ENCODE data around the gene GUCY1A1. TPM values are rescaled to one million over a fixed set of nuclear protein-coding genes. Genes with fewer than 3 reads are reported as not detected.

GUCY1A1 gene
- total RNA-seq, 1 donor from 2014 or later, result 0.71 TPM

DNA sequence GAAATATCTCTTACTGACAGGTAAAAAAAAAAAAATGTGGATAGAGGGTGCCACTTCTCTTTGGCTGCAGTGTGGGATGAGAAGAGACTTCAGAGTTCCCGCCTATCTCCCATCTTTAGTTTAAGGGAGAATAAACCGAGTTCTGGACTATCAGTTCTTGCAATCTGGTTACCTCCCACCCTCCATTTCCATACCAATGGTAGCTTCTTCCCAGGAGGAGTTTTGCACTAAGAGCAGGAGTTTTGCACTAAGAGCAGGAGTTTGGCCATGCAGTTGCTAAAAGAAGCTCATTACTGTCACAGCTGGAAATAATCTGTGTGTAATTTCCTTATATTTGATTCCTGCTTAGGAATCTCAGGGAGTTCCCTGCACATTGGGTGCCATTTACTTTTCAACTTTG, 81.4 kb downstream of the GUCY1A1 start:
- ChIA-PET CTCF (no interaction called here), POLR2A (no interaction called here)
- ATAC-seq (ENCODE audit: low read depth) (no peak), DNase-seq (no peak)
- no peaks in the 10 kb centered on the region for H3K9me3 Mint-ChIP-seq
- H3K4me3 Mint-ChIP-seq, result no peak overlapping the region
- no peak overlapping the region for H3K27ac Mint-ChIP-seq
- intact Hi-C loops (cut with micrococcal nuclease), result no loop called here
- H3K36me3 Mint-ChIP-seq (ENCODE audit: low read depth), result no peaks in the 10 kb centered on the region
- TF ChIP-seq, protein P1, sequence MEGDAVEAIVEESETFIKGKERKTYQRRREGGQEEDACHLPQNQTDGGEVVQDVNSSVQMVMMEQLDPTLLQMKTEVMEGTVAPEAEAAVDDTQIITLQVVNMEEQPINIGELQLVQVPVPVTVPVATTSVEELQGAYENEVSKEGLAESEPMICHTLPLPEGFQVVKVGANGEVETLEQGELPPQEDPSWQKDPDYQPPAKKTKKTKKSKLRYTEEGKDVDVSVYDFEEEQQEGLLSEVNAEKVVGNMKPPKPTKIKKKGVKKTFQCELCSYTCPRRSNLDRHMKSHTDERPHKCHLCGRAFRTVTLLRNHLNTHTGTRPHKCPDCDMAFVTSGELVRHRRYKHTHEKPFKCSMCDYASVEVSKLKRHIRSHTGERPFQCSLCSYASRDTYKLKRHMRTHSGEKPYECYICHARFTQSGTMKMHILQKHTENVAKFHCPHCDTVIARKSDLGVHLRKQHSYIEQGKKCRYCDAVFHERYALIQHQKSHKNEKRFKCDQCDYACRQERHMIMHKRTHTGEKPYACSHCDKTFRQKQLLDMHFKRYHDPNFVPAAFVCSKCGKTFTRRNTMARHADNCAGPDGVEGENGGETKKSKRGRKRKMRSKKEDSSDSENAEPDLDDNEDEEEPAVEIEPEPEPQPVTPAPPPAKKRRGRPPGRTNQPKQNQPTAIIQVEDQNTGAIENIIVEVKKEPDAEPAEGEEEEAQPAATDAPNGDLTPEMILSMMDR (IDR thresholded peaks at IDR 0.05), result no peak
- no peaks in the 10 kb centered on the region for H3K27me3 Mint-ChIP-seq
- no peaks in the 10 kb centered on the region for H3K4me1 Mint-ChIP-seq

DNA sequence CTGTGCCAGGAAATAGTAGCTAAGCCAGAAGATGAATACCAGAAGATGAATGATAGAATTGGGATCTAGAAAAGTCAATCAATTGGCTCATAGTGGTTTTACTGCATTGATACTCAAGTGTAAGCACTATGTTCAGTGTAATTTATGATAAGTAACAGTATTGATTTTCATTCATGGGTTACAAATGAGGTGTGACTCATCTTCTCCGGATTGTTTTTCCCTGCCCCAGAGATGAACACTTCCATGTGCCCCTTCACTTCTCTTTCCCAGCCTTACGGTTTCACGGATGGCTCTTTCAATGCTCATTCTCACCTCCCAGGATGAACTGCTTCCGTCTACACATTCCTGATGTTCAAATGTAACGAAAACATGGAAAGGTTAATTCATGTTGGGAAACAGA, 82.4 kb downstream of the GUCY1A1 start:
- H3K27ac Mint-ChIP-seq, result no peak overlapping the region
- no peaks in the 10 kb centered on the region for H3K36me3 Mint-ChIP-seq (ENCODE audit: low read depth)
- no peaks in the 10 kb centered on the region for H3K4me1 Mint-ChIP-seq
- ATAC-seq (ENCODE audit: low read depth) (no peak), DNase-seq (no peak)
- POLR2A ChIA-PET, result no interaction called here
- H3K4me3 Mint-ChIP-seq, result no peak overlapping the region
- TF ChIP-seq, protein P1 (IDR thresholded peaks at IDR 0.05), result no peak
- intact Hi-C loops (cut with micrococcal nuclease), result no loop called here
- H3K9me3 Mint-ChIP-seq, result no peaks in the 10 kb centered on the region
- CTCF ChIA-PET, result no interaction called here
- no peaks in the 10 kb centered on the region for H3K27me3 Mint-ChIP-seq

DNA sequence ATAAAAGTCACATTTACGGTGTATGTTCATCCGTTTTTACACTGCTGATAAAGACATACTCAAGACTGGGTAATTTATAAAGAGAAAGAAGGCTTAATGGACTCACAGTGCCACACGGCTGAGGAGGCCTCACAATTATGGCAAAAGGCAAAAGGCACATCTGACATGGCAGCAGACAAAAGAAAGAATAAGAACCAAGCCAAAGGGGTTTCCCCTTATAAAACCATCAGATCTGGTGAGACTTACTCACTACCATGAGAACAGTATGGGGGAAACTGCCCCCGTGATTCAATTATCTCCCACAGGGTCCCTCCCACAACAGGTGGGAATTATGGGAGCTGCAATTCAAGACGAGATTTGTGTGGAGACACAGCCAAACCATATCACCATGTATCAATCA, 84.9 kb downstream of the GUCY1A1 start:
- ATAC-seq (ENCODE audit: low read depth) (no peak), DNase-seq (no peak)
- Mint-ChIP-seq H3K36me3 (ENCODE audit: low read depth) (no peaks in the 10 kb centered on the region), H3K27me3 (peaks cover 4% of the 10 kb centered on the region), H3K27ac (no peak overlapping the region), H3K4me1 (no peaks in the 10 kb centered on the region), H3K4me3 (no peak overlapping the region), H3K9me3 (no peaks in the 10 kb centered on the region)
- TF ChIP-seq, protein P1 (IDR thresholded peaks at IDR 0.05), result no peak
- intact Hi-C loops (cut with micrococcal nuclease), result no loop called here
- ChIA-PET CTCF (no interaction called here), POLR2A (no interaction called here)

DNA sequence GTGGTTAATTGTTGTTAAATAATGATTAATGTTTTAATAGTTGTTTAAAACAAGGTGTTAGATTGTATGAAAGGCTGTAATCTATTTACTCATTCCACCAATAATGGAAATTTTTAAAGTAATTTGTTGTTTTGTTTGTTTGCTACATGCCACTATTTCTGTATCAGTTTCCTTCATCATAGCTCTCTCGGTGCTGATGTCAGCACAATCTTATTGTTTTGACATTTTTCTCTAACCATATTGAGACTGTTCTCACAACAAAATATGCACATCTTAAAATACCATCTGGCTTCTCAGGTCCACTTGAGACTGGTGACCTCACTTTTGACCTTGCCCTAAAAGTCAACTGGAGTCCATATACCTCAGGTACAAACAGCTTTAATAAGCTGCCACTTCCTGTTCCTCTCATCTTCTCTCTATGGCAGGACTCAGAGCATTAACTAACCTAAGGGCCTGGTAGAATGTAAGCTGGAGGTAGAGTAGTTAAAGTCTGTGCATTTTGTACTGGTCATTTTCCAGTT, 91.2 kb downstream of the GUCY1A1 start:
- ChIA-PET CTCF (interaction anchor here (0.9 kb wide), 1 partner anchor 39 kb away, joined by 3 read pairs; no protein-coding TSS in a partner anchor), POLR2A (interaction anchor here (1.3 kb wide), 1 partner anchor 196 kb away, joined by 4 read pairs; the partner anchor contains the start of gene CTSO)
- no peak overlapping the region for H3K4me3 Mint-ChIP-seq
- intact Hi-C loops (cut with micrococcal nuclease), result loop anchor here (1.0 to 2.0 kb wide), 3 partner anchors 91 to 382 kb away; partner anchors contain the start of genes CTSO, GUCY1A1 and MAP9
- no peaks in the 10 kb centered on the region for H3K36me3 Mint-ChIP-seq (ENCODE audit: low read depth)
- ATAC-seq (ENCODE audit: low read depth) (no peak), DNase-seq (no peak)
- H3K9me3 Mint-ChIP-seq, result no peaks in the 10 kb centered on the region
- H3K4me1 Mint-ChIP-seq, result peaks cover 8% of the 10 kb centered on the region
- H3K27me3 Mint-ChIP-seq, result peaks cover 20% of the 10 kb centered on the region
- TF ChIP-seq, protein P1 (IDR thresholded peaks at IDR 0.05), result no peak
- no peak overlapping the region for H3K27ac Mint-ChIP-seq

DNA sequence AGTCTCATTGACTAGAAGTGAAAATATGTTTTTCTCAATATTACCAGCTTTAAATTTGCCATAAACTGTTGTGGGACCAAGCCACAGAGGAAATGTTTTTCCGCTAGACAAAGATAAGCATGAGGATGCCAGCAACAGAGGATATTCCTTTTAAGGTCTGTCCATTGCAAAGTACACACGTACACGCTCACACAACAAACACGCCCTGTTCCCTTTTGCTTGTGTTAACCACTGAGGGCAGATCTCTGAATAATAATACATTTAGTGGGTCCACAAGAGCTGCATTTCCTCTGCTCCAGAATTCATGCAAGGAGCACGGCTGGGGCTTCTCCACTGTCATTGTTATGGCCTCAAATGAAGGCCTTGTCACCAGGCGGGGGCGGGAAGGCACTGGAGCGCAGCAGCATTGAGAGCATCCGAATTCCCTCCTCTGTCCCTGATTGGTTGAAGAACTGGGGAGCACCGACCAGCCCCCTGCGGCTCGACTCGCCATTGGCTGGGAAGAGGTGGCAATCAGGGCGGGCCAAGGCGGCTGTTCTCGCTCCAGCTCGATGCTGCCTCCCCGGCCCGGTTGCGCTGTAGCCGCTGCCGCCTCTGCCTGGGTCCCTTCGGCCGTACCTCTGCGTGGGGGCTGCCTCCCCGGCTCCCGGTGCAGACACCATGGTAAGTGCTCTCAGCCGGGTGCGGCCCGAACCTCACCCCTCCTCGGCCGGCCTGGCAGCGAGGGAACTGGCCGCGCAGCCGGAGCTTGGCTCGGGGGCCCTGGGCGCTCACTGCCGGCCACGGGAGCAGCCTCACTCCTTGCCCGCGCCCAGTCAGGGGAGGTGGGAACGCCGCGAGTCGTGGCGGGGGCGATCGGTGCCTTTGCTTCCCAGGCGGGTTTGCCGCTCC, 92.1 kb downstream of the GUCY1A1 start, which contains the start of gene GUCY1B1:
TSS of gene GUCY1B1 (plus strand) at position 541 of the 891 bp plus-strand sequence. CDS start at position 661, 120 bp downstream.
- no peaks in the 10 kb centered on the region for H3K36me3 Mint-ChIP-seq (ENCODE audit: low read depth)
- POLR2A ChIA-PET, result interaction anchor here (1.0 to 1.3 kb wide), 2 partner anchors 9 to 195 kb away, joined by 3 to 4 read pairs; partner anchors contain the start of gene CTSO
- peak; percentile 64 for DNase-seq
- peak within 1 kb of the TSS; percentile 68 for H3K4me3 Mint-ChIP-seq
- peak within 1 kb of the TSS; percentile 72 for H3K27ac Mint-ChIP-seq
- H3K4me1 Mint-ChIP-seq, result peaks cover 8% of the 10 kb centered on the region
- CTCF ChIA-PET, result interaction anchor here (0.5 to 0.9 kb wide), 2 partner anchors 38 to 1239 kb away, joined by 3 read pairs; no protein-coding TSS in a partner anchor
- ATAC-seq (ENCODE audit: low read depth), result peak; percentile 97
- H3K9me3 Mint-ChIP-seq, result no peaks in the 10 kb centered on the region
- peaks cover 20% of the 10 kb centered on the region for H3K27me3 Mint-ChIP-seq
- TF ChIP-seq, protein P1 (IDR thresholded peaks at IDR 0.05), result no peak
- intact Hi-C loops (cut with micrococcal nuclease), result loop anchor here (1.0 to 2.0 kb wide), 3 partner anchors 92 to 382 kb away; partner anchors contain the start of genes CTSO, GUCY1A1 and MAP9
